Placental pericyte (primary cell): ENCODE results near the gene CDRT4. TPM values are rescaled to one million over a fixed set of nuclear protein-coding genes. Genes with fewer than 3 reads are reported as not detected.

Source experiments
- total RNA-seq: library from RNA; depleted of rRNA; stranded (reverse); fragments of >200 nt; gene quantifications from 2 replicates; pipeline ENCODE4 v1.2.3, GENCODE V29; 2012

The CDRT4 gene
- 1.7 and 4.8 TPM in 2 replicates for total RNA-seq

GRCh38 chr17:15467592-15467991, at the start of gene CDRT4:
TSS of gene CDRT4 (minus strand) at chr17:15467621. CDS start at chr17:15440238, 27,383 bp downstream.

Other genes starting within 250 kb of the CDRT4 start
- 7.0 and 17.8 TPM in 2 replicates for gene PMP22, start 202.3 kb downstream of the CDRT4 start, total RNA-seq
- gene TEKT3, start 126.0 kb downstream of the CDRT4 start, total RNA-seq: not detected in 2 replicates
- 20.5 and 46.8 TPM in 2 replicates for gene TVP23C, start 95.9 kb upstream of the CDRT4 start, total RNA-seq
- gene FBXW10B, start 152.1 kb upstream of the CDRT4 start, total RNA-seq: 0.57 and 0.66 TPM in 2 replicates
- 53.4 and 62.4 TPM in 2 replicates for gene TRIM16, start 216.7 kb upstream of the CDRT4 start, total RNA-seq
- gene ZNF286A, start 232.1 kb upstream of the CDRT4 start, total RNA-seq: 30.4 and 35.7 TPM in 2 replicates